MCF 10A (cell line): ENCODE data around the gene ATP1A2. TPM values are rescaled to one million over a fixed set of nuclear protein-coding genes. Genes with fewer than 3 reads are reported as not detected.

Experiments used
- BruUV-seq: library from RNA; stranded (reverse); fragments of 400-500 nt; replicated peaks from 2 replicates; lab custom pipeline; 2021; lab: Mats Ljungman, UMichigan
- CTCF ChIA-PET: fragments of 300-600 bp; sonication (Branson Sonifier 250); formaldehyde crosslinking; extraction: SDS; loops from one replicate; lab custom pipeline; 2021; ENCODE audit warnings: antibody characterized with exemption, inconsistent platforms; lab: Yijun Ruan, JAX
- POLR2A ChIA-PET: fragments of 300-600, 350-650 bp; sonication (Branson Sonifier 250); formaldehyde crosslinking; extraction: SDS; loops from one replicate; lab custom pipeline; 2020; ENCODE audit warnings: antibody characterized with exemption, inconsistent platforms; lab: Yijun Ruan, JAX
- DNase-seq: peaks from one replicate; pipeline ENCODE4 v3.0.0-alpha.2; 2018; ENCODE audit not compliant: unreplicated experiment
- H3K27ac Mint-ChIP-seq: one replicate; pipeline ENCODE4 v1.8.0; 2022; ENCODE audit warnings: mild to moderate bottlenecking, low read depth, mixed read lengths; ENCODE audit not compliant: unreplicated experiment
- H3K27me3 Mint-ChIP-seq: one replicate; pipeline ENCODE4 v1.8.0; 2022; ENCODE audit warnings: mixed read lengths; ENCODE audit not compliant: insufficient read depth, unreplicated experiment
- H3K36me3 Mint-ChIP-seq: one replicate; pipeline ENCODE4 v1.8.0; 2022; ENCODE audit warnings: mild to moderate bottlenecking, moderate library complexity, mixed read lengths; ENCODE audit not compliant: insufficient read depth, unreplicated experiment
- H3K4me1 Mint-ChIP-seq: one replicate; pipeline ENCODE4 v1.8.0; 2022; ENCODE audit warnings: mixed read lengths; ENCODE audit not compliant: insufficient read depth, unreplicated experiment
- H3K4me3 Mint-ChIP-seq: one replicate; pipeline ENCODE4 v1.8.0; 2022; ENCODE audit warnings: mild to moderate bottlenecking, moderate library complexity, mixed read lengths; ENCODE audit not compliant: unreplicated experiment
- H3K9me3 Mint-ChIP-seq: one replicate; pipeline ENCODE4 v1.8.0; 2022; ENCODE audit warnings: mixed read lengths; ENCODE audit not compliant: unreplicated experiment
- intact Hi-C: fragments of 100-400 bp; cut with micrococcal nuclease; formaldehyde crosslinking; loops from 2 replicates; pipeline ENCODE4 v1.14.1; 2022
- total RNA-seq: library from RNA; stranded (reverse); gene quantifications from 2 replicates; pipeline ENCODE4 v1.2.3, GENCODE V29; 2022
- TF ChIP-seq, protein P1 (sequence below): fragments of 200-600 bp; IDR thresholded peaks from one replicate; pipeline ENCODE4 v1.8.0; 2022; ENCODE audit warnings: antibody characterized with exemption, mild to moderate bottlenecking; ENCODE audit not compliant: unreplicated experiment

The ATP1A2 gene
- total RNA-seq, 1 experiment from 2014 or later = not detected

DNA sequence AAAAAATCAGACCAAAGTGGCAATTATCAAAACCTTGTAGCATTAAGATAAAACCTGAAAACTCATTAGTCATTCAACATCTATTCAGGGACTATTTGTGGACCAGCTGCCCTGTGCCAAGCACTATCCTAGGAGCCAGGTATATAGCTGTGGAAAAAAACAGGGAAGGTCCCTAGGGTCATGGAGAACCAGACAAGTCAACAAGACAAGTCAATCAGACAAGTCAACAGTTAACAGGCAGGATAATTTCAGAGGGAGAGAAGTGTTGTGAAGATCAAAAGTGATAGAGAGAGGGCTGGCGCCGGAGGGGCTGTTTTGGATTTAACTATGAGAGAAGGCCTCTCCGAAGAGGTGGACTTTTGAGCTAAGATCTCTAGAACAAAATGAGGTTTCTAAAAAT lies 32.6 kb downstream of the ATP1A2 start:
- Mint-ChIP-seq H3K4me1 (peaks cover 18% of the 10 kb centered on the region), H3K36me3 (no peaks in the 10 kb centered on the region), H3K4me3 (no peak overlapping the region), H3K27me3 (no peaks in the 10 kb centered on the region), H3K9me3 (no peaks in the 10 kb centered on the region), H3K27ac (no peak overlapping the region)
- TF ChIP-seq, protein P1, sequence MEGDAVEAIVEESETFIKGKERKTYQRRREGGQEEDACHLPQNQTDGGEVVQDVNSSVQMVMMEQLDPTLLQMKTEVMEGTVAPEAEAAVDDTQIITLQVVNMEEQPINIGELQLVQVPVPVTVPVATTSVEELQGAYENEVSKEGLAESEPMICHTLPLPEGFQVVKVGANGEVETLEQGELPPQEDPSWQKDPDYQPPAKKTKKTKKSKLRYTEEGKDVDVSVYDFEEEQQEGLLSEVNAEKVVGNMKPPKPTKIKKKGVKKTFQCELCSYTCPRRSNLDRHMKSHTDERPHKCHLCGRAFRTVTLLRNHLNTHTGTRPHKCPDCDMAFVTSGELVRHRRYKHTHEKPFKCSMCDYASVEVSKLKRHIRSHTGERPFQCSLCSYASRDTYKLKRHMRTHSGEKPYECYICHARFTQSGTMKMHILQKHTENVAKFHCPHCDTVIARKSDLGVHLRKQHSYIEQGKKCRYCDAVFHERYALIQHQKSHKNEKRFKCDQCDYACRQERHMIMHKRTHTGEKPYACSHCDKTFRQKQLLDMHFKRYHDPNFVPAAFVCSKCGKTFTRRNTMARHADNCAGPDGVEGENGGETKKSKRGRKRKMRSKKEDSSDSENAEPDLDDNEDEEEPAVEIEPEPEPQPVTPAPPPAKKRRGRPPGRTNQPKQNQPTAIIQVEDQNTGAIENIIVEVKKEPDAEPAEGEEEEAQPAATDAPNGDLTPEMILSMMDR = no peak
- CTCF ChIA-PET = interaction anchor here (0.5 to 3.6 kb wide), 14 partner anchors 12 to 939 kb away, joined by 3 to 15 read pairs (median 3); partner anchors contain the start of gene CASQ1
- no peak for DNase-seq
- intact Hi-C loops = loop anchor here (2.0 kb wide), 1 partner anchor 23 kb away; no protein-coding TSS in a partner anchor
- POLR2A ChIA-PET = interaction anchor here (0.8 kb wide), 1 partner anchor 106 kb away, joined by 3 read pairs; no protein-coding TSS in a partner anchor
- no TSS peak for BruUV-seq

DNA sequence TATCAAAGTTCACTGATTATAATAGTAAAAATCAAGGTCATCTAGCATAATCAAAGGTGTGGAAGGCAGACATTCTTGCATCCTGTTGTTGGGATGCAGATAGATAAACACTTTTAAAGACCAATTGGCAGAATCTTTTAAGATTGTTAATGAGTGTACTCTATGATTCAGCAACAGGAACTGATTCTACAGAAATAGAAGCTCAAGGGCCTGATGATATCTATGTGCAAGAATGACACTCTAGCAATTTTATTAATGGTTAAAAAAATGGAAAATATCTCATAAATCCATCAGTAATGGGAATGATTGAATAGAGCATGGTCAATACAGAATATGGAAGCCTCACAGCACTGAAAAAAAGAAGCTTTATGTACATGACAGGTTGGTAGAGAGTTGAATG lies 33.7 kb downstream of the ATP1A2 start:
- Mint-ChIP-seq H3K36me3 (no peaks in the 10 kb centered on the region), H3K4me3 (no peak overlapping the region), H3K27ac (peak overlapping the region; percentile 71), H3K4me1 (peaks cover 18% of the 10 kb centered on the region), H3K27me3 (no peaks in the 10 kb centered on the region), H3K9me3 (no peaks in the 10 kb centered on the region)
- CTCF ChIA-PET = interaction anchor here (0.5 to 3.6 kb wide), 7 partner anchors 24 to 103 kb away, joined by 3 to 15 read pairs (median 5); partner anchors contain the start of gene CASQ1
- intact Hi-C loops = loop anchor here (2.0 kb wide), 1 partner anchor 24 kb away; no protein-coding TSS in a partner anchor
- no peak for DNase-seq
- TF ChIP-seq, protein P1 = no peak
- BruUV-seq = TSS peak; percentile 34
- POLR2A ChIA-PET = interaction anchor here (0.6 to 0.8 kb wide), 4 partner anchors 19 to 332 kb away, joined by 3 read pairs; partner anchors contain the start of gene DCAF8

DNA sequence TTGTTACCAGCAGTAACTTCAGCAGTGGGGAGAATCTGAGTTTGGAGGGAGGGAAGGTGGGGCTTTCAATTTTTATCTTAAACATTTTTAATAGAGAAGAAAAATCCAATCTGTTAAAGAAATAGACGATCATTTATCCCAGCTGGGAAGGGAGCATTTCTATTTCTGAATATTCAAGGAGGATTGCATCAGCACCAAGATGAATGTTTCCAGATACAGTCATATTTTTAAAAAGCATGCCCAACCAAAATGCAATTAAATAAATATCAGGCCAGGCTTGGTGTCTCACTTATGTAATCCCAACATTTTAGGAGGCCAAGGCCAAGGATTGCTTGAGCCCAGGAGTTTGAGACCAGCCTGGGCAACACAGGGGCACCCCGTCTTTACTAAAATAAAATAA lies 34.2 kb downstream of the ATP1A2 start:
- TF ChIP-seq, protein P1 = no peak
- ChIA-PET POLR2A (interaction anchor here (0.8 kb wide), 3 partner anchors 20 to 113 kb away, joined by 3 read pairs; partner anchors contain the start of gene DCAF8), CTCF (interaction anchor here (0.7 to 3.6 kb wide), 7 partner anchors 21 to 144 kb away, joined by 3 to 15 read pairs (median 5); partner anchors contain the start of gene CASQ1)

DNA sequence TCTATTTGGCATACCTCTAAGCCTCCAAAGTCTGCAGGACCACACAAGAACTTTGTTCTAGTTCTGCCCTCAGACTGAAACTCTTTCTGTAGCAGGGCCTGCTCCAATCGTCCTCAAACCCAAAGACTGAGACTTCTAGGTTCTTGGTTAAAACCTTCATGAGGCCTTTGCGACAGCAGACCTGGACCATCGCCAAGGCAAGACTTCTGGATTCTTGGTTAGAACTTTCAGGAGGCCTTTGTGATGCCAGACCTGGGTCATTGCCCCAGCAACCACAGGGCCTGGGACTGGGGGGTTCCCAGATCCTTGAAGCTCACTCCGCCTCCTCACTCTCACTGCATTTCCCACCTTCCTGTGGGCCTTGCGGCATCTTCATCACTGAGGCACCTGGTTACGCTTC lies 35.7 kb downstream of the ATP1A2 start, which contains the start of gene ATP1A4:
Gene ATP1A4 (plus strand): TSS at position 301 of the 400 bp plus-strand sequence. CDS start 438 bp downstream, outside the sequence.
- DNase-seq = no peak
- POLR2A ChIA-PET = interaction anchor here (1.6 kb wide), 1 partner anchor 11 kb away, joined by 3 read pairs; no protein-coding TSS in a partner anchor

More for the DNA sequence above, 34.2 kb downstream of the ATP1A2 start:
- Mint-ChIP-seq H3K36me3 (no peaks in the 10 kb centered on the region), H3K9me3 (no peaks in the 10 kb centered on the region), H3K27me3 (no peaks in the 10 kb centered on the region), H3K4me3 (no peak overlapping the region), H3K4me1 (peaks cover 18% of the 10 kb centered on the region), H3K27ac (peak overlapping the region; percentile 71)
- BruUV-seq = no TSS peak
- peak; percentile 20 for DNase-seq
- intact Hi-C loops = loop anchor here (2.0 kb wide), 1 partner anchor 25 kb away; no protein-coding TSS in a partner anchor

More for the DNA sequence above, 35.7 kb downstream of the ATP1A2 start, which contains the start of gene ATP1A4:
- Mint-ChIP-seq H3K9me3 (no peaks in the 10 kb centered on the region), H3K36me3 (no peaks in the 10 kb centered on the region), H3K27me3 (no peaks in the 10 kb centered on the region), H3K27ac (no peak within 1 kb of the TSS), H3K4me3 (no peak within 1 kb of the TSS), H3K4me1 (peaks cover 18% of the 10 kb centered on the region)
- TF ChIP-seq, protein P1 = no peak
- CTCF ChIA-PET = interaction anchor here (1.0 to 2.1 kb wide), 2 partner anchors 21 to 42 kb away, joined by 3 to 8 read pairs; no protein-coding TSS in a partner anchor
- intact Hi-C loops = no loop called here
- BruUV-seq = no TSS peak
